DOHH2 (cell line): ENCODE measurements around the gene COL23A1.

Source experiments
- H3F3A ChIP-seq: fragments of 200-600 bp; sonication (generic), shearing (Covaris generic); 2 replicates; pipeline ENCODE4 v1.6.0; 2016; ENCODE audit warnings: antibody characterized with exemption, mild to moderate bottlenecking; ENCODE audit not compliant: control insufficient read depth, insufficient read depth
- H3K27ac ChIP-seq: fragments of 200-600 bp; sonication (generic); 2 replicates; pipeline ENCODE4 v1.5.1; 2014; ENCODE audit warnings: low read depth, mild to moderate bottlenecking, low read length, moderate library complexity
- H3K27me3 ChIP-seq: fragments of 200-600 bp; sonication (generic); 2 replicates; pipeline ENCODE4 v1.6.1; 2014; ENCODE audit warnings: mild to moderate bottlenecking, low read length, mixed read lengths; ENCODE audit not compliant: control insufficient read depth
- H3K36me3 ChIP-seq: fragments of 200-600 bp; sonication (generic); 2 replicates; pipeline ENCODE4 v1.6.1; 2014; ENCODE audit warnings: mild to moderate bottlenecking, low read length, moderate library complexity, mixed read lengths; ENCODE audit not compliant: control insufficient read depth
- H3K4me1 ChIP-seq: fragments of 200-600 bp; sonication (generic); 2 replicates; pipeline ENCODE4 v1.6.1; 2014; ENCODE audit warnings: mild to moderate bottlenecking, low read length, mixed read lengths; ENCODE audit not compliant: control insufficient read depth
- H3K4me2 ChIP-seq: fragments of 200-600 bp; sonication (generic); 2 replicates; pipeline ENCODE4 v1.6.0; 2014; ENCODE audit warnings: mild to moderate bottlenecking, low read length, moderate library complexity
- H3K4me3 ChIP-seq: fragments of 200-600 bp; sonication (generic); 2 replicates; pipeline ENCODE4 v1.5.1; 2014; ENCODE audit warnings: mild to moderate bottlenecking, low read length, mixed read lengths
- H3K79me2 ChIP-seq: fragments of 200-600 bp; sonication (generic); 2 replicates; pipeline ENCODE4 v1.6.1; 2014; ENCODE audit warnings: mild to moderate bottlenecking, low read length, mixed read lengths; ENCODE audit not compliant: control insufficient read depth
- H3K9me2 ChIP-seq: fragments of 200-600 bp; sonication (generic); replicated peaks from 2 replicates; pipeline ENCODE4 v1.6.1; 2014; ENCODE audit warnings: mild to moderate bottlenecking, low read length, mixed read lengths; ENCODE audit not compliant: control insufficient read depth
- H3K9me3 ChIP-seq: fragments of 200-600 bp; sonication (generic); 2 replicates; pipeline ENCODE4 v1.6.1; 2014; ENCODE audit warnings: antibody characterized with exemption, low read length, mixed read lengths; ENCODE audit not compliant: control insufficient read depth, insufficient read depth
- H4K20me1 ChIP-seq: fragments of 200-600 bp; sonication (generic); 2 replicates; pipeline ENCODE4 v1.6.0; 2014; ENCODE audit warnings: low read depth, mild to moderate bottlenecking, antibody characterized with exemption, low read length, moderate library complexity; ENCODE audit not compliant: control insufficient read depth, insufficient read depth
- EZH2phosphoT487 ChIP-seq: fragments of 200-600 bp; sonication (generic); IDR thresholded peaks from 2 replicates; pipeline ENCODE4 v1.6.1; 2017; ENCODE audit warnings: borderline replicate concordance, mild to moderate bottlenecking, antibody characterized with exemption, low read length, moderate library complexity, mixed read lengths
- TF ChIP-seq, protein P1 (sequence below): fragments of 200-600 bp; sonication (generic); IDR thresholded peaks from one replicate; pipeline ENCODE4 v1.5.1; 2014; ENCODE audit warnings: antibody characterized with exemption, mild to moderate bottlenecking, low read depth, low read length; ENCODE audit not compliant: poor library complexity, severe bottlenecking

Gene COL23A1

GRCh38 chr5:178380541-178381074, 209.6 kb downstream of the COL23A1 start:
- H3K27me3 ChIP-seq, result no peaks in the 10 kb centered on the region
- no peaks in the 10 kb centered on the region for H3K36me3 ChIP-seq
- H3K79me2 ChIP-seq, result no peaks in the 10 kb centered on the region
- no peaks in the 10 kb centered on the region for H3K4me1 ChIP-seq
- H4K20me1 ChIP-seq, result no peaks in the 10 kb centered on the region
- H3K9me3 ChIP-seq, result no peaks in the 10 kb centered on the region
- no peak overlapping the region for H3K27ac ChIP-seq
- H3K9me2 ChIP-seq, result no peaks in the 10 kb centered on the region
- no peaks in the 10 kb centered on the region for H3F3A ChIP-seq
- no peak overlapping the region for H3K4me3 ChIP-seq
- TF ChIP-seq, protein P1, sequence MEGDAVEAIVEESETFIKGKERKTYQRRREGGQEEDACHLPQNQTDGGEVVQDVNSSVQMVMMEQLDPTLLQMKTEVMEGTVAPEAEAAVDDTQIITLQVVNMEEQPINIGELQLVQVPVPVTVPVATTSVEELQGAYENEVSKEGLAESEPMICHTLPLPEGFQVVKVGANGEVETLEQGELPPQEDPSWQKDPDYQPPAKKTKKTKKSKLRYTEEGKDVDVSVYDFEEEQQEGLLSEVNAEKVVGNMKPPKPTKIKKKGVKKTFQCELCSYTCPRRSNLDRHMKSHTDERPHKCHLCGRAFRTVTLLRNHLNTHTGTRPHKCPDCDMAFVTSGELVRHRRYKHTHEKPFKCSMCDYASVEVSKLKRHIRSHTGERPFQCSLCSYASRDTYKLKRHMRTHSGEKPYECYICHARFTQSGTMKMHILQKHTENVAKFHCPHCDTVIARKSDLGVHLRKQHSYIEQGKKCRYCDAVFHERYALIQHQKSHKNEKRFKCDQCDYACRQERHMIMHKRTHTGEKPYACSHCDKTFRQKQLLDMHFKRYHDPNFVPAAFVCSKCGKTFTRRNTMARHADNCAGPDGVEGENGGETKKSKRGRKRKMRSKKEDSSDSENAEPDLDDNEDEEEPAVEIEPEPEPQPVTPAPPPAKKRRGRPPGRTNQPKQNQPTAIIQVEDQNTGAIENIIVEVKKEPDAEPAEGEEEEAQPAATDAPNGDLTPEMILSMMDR, result no peak
- no peak for TF ChIP-seq EZH2phosphoT487
- no peak overlapping the region for H3K4me2 ChIP-seq

DNA sequence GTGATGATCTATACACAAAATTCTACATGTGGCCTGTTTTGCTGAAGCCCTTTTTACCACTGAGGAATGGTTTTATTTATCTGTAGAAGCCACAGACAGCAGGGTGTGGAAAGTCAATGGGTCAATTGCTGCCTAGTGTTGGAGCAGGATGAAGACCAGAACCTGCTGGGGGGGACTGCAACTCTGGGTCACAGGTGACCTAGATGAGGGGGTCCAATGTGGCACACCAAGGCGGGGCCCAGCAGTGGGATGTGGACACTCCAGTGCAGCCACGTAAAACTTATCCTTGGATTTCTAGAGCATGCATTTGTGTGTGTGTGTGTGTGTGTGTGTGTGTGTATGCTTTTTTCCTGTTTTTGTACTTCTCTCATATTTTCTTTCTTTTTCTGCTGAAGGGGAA, 210.1 kb downstream of the COL23A1 start:
- TF ChIP-seq EZH2phosphoT487, result no peak
- TF ChIP-seq, protein P1, result no peak

GRCh38 chr5:178378527-178379484, 211.4 kb downstream of the COL23A1 start:
- H3F3A ChIP-seq, result no peaks in the 10 kb centered on the region
- no peaks in the 10 kb centered on the region for H3K36me3 ChIP-seq
- no peaks in the 10 kb centered on the region for H3K9me2 ChIP-seq
- no peak overlapping the region for H3K4me3 ChIP-seq
- H3K27me3 ChIP-seq, result no peaks in the 10 kb centered on the region
- TF ChIP-seq EZH2phosphoT487, result no peak
- TF ChIP-seq, protein P1, result no peak
- H3K4me2 ChIP-seq, result no peak overlapping the region
- H4K20me1 ChIP-seq, result no peaks in the 10 kb centered on the region
- H3K79me2 ChIP-seq, result no peaks in the 10 kb centered on the region
- H3K9me3 ChIP-seq, result no peaks in the 10 kb centered on the region
- H3K27ac ChIP-seq, result no peak overlapping the region
- no peaks in the 10 kb centered on the region for H3K4me1 ChIP-seq

More for the DNA sequence above, 210.1 kb downstream of the COL23A1 start:
- Histone ChIP-seq H3K9me3 (no peaks in the 10 kb centered on the region), H3K4me1 (no peaks in the 10 kb centered on the region), H3K79me2 (no peaks in the 10 kb centered on the region), H3K4me3 (no peak overlapping the region), H3K27me3 (no peaks in the 10 kb centered on the region), H4K20me1 (no peaks in the 10 kb centered on the region), H3F3A (no peaks in the 10 kb centered on the region), H3K27ac (no peak overlapping the region), H3K4me2 (no peak overlapping the region), H3K9me2 (no peaks in the 10 kb centered on the region), H3K36me3 (no peaks in the 10 kb centered on the region)
